CD4-positive, alpha-beta T cell treated with Interleukin-21 for 1 hour (primary cell): ENCODE results near the gene IL12RB1.
"Not testable (repeated sequence)": the region's sequence is repeated elsewhere in the genome, so short reads cannot be mapped to it uniquely, and the experiment has no call there.

Source experiments
- DNase-seq: peaks from one replicate; pipeline ENCODE4 v3.0.0-alpha.2; 2020

Gene IL12RB1

GRCh38 chr19:18044825-18045304 is 41.9 kb downstream of the IL12RB1 start:
- peak; percentile 85 for DNase-seq

GRCh38 chr19:18043676-18044075 is 43.1 kb downstream of the IL12RB1 start:
- no peak for DNase-seq

GRCh38 chr19:18041054-18041453 is 45.7 kb downstream of the IL12RB1 start:
- no peak for DNase-seq

DNA sequence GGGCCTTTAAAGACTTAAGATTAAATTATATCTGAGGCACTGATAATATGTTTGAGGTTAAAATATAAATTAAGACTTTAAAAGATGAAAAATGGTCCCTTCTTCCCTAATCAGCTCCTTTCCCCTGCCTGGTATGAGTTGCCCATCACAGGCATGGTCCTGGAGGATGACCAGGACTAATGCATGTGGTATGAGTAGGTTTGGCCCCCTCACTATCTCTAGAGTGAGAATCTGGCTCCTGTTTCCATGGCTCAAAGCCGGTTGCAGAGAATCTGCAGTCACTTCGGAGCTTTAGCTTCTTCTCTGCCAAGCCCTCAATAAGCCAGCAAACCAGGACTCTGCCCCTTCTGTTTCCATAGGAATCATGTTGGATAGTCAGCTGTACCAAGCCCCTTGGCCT is 54.6 kb downstream of the IL12RB1 start:
- DNase-seq = not testable (repeated sequence)

- not testable (repeated sequence) for DNase-seq
Observed at GRCh38 chr19:18031401-18031800, 55.3 kb downstream of the IL12RB1 start.

GRCh38 chr19:18029617-18030338 is 57.0 kb downstream of the IL12RB1 start:
- DNase-seq = no peak

DNA sequence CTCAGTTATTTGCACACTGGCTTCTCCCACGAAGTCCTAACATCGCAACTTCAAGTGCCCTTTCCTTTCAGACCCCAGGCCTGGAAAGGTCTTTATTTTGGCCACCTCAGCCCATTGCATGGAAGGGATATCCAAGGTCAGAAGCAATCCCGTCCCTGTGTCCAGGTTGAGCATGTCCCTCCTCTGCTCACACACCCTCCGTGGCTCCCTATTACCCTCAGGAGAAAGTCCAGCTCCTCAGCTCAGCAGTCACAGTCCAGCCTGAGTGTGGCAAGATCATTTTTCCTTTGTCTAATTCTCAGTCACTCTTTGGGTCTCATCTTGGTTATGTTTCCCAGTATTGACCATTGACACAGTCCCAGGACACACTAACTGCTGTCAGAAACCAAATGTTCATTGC is 59.6 kb downstream of the IL12RB1 start:
- no peak for DNase-seq

DNA sequence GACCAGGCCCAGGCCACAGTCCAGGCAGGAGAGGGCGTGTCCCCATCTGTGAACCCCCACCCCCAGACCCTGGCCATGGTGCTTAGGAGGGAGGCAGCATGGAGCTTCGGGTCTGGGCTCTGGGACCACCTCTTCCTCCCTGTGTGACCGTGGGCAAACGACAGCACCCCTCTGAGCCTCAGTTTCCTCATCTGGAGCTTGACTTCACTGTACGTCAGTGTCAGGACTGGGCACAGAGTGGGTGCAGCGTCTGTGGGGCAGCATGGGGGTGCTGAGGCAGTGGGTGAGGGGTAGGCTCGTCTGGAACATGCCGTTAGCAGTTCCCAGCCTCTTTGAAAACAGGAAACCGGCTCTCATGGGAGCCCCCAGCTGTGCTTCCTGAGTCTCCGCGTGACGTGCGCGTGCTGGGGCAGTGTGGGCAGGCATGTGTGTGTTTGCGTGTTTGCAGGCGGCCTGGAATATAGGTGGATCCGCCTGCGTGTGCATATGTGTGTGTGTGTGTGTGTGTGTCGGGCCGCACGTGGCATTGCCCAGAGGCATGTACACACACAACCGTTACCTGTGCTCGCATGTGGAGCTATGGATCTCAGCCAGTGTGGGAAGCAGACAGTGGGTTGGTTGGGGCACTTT is 63.0 kb downstream of the IL12RB1 start:
- DNase-seq = peak; percentile 77

DNA sequence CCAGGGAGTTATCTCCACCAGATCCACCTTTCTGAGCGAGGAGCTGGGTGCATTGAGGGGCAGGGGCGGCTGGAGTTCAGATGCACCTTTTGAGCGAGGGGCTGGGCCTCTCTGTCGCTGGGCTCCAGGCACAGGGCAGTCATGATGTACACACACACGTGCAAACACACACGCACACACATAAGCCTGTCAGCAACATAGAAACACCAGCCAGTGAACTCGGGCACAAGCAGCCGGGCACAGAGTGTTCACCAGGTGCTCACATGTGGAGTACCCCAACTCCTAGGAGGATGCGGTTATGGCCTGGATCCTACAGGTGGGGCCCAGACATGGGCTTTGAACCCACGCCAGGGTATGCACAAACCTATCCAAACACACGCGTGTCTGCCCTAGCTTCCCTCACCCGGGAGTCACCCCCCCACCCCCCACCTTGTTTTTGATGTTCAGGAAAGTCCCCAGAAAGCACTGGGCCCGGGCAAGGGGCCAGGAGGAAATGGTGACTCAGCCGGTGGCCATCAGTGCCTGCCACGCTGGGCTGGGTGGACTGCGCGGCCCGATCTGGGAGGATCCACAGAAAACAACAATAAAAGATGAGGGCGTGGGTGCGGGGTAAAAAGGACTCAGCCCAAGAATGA is 65.5 kb downstream of the IL12RB1 start:
- DNase-seq = peak; percentile 78

DNA sequence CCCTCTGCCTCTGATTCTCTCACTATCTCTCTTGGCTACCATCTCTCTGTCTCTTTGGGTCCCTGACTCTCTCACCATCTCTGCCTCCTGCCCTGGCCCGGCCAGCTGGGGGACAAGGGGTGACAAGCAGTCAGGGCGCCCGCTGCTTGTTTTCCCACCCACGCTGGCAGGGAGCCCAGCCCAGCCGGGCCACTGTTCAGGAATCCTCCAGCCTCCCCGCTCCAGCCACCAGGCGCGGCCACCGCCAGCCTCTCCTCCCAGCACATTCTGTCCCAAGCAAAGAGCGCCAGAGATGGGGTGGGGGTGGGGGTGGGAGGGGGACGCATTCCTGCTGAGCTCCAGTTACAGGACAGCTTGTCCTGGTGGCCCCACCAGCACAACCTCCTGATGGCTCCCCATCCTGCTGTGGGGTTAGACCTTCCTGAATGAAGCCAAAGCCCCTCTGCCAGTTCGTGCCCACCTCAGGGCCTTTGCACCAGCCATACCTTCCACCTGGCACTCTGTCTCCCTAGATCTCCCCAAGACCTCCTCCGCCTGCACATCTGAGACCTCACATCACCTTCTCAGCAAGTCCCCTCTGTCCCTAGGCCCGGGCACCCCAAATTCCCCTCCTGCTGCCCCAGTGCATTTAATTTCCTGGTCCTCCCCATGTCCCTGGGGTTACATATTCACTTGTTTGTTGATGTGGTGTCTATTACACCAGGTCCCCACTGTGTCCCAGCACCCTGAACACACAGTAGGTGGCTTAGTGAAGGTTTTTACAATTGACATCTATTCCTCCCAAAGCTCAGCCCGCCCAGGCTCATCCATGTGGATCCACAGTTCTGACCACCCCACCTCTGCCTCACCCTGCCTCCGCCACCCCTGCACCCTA is 66.3 kb downstream of the IL12RB1 start:
- DNase-seq = no peak

DNA sequence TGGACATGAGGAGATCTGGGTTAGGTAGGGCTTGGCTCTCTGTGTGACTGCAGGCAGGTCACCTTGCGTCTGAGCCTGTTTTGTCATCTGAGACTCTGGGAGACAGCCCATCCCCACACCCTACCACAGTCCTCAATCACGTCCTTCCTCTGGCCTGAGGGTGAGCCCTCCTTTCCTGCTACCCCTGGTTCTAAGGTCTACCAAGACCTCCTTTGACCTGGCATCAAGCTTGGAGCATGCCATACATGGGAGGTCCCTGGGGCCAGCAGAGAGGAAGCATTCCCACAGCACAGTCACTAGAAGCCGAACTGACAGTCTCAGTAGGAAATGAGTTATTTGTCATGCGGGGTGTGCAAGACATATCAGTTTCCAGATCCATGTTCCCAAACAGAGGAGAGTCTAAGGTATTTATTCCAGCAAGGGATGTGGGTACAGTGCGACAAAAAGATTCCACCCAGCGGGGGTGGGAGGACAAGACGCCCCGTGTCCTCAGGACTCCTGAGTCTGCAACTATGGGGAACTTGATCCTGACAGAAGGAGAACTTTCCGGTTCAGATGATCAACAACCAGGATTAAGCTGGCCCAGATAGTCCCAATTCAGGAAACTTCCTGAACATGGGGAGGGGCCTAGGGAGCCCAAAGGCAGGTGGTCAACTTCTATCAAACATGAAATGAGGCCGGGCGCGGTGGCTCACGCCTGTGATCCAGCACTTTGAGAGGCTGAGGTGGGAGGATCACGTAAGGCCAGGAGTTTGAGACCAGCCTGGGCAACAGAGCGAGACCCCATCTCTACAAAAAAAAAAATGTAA is 69.3 kb downstream of the IL12RB1 start:
- no peak for DNase-seq

DNA sequence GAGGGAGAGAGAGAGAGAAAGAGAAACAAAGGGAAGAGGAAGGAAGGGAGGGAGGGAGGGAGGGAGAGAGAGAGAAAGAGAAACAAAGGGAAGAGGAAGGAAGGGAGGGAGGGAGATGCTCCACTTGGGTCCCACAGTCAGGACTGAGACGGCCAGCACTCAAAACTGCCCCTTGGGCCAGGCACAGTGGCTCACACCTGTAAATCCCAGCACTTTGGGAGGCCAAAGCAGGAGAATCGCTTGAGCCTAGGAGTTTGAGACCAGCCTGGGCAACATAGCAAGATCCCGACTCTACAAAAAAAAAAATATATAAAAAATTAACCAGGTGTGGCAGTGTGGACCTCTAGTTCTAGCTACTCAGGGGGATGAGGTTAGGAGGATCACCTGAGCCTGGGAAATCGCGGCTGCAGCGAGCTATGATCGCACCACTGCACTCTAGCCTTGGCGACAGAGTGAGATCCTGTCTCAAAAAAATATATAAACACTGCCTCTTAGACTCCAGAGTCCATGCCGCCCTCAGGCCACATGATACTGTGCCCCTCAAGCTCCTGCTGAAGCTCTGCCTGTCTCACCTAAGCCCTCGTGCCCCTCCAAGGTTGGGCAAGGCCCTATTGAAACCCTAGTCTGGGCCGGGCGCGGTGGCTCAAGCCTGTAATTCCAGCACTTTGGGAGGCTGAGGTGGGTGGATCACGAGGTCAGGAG is 70.4 kb downstream of the IL12RB1 start:
- DNase-seq = no peak

DNA sequence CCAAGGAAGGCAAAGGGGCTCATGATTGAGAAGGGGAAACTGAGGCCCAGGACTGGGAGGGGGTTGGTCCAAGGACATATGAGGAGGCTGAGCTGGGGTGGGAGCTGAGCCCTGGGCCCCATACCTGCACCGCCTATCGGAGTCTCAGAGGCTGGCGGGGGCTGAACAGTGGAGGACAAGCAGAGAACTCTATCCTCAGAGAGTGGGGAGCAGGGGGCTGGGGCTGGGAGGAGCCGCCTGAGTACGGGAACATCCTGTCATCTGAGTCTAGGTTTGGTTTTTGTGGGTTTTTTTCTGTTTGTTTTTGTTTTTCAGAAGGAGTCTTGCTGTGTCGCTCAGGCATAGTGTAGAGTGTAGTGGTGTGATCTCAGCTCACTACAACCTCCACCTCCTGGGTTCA is 72.5 kb downstream of the IL12RB1 start:
- peak; percentile 72 for DNase-seq

GRCh38 chr19:18013210-18014111 is 73.3 kb downstream of the IL12RB1 start:
- DNase-seq = no peak

GRCh38 chr19:18010149-18010548 is 76.6 kb downstream of the IL12RB1 start:
- DNase-seq = no peak

GRCh38 chr19:18009412-18010066 is 77.2 kb downstream of the IL12RB1 start:
- DNase-seq = no peak
